ENCODE data around the gene GLIS2.

GLIS2 gene

DNA sequence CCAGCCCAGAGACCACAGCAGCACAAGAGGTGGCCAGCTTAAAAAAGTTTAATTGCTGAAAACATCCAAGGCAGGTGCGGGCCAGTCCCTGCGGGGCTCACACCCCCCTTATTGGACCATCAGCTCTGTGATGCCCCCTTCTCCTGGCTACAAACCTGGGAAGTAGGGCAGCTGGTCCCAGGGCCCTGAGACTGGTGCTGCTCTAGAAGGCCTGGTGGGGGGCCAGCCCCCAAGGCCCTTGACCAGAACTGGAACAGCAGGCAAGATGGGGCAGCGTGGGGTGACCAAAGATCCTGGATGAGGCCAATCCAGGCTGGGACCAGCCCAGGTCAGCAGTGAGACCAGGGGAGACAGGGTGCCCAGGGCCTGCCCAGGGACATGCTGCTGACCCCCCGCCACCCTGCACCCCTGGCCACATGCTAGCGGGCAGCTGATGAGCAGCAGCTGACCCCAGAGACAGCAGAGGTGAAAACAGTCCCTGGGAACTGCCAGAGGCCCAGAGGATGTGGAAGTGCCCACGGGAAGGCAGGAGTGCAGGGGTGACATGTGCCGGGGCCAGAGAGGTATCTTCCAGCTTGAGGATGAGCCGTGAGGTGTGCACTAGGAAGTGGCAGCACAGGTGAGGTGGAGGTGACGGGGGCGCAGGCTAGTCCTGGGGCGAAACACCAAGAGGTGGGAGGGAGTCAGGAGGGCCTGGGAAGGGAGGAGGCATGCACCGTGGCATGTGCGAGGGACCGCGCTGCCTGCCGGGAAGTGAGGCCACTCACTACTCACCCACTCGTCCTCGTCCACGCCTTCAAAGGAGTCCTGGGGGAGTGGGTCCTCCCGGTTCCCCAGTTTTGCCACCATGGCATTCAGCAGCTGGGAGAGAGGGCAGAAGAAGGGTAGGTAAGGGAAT, 38.9 kb downstream of the GLIS2 start:
- no peak for DNase-seq

DNA sequence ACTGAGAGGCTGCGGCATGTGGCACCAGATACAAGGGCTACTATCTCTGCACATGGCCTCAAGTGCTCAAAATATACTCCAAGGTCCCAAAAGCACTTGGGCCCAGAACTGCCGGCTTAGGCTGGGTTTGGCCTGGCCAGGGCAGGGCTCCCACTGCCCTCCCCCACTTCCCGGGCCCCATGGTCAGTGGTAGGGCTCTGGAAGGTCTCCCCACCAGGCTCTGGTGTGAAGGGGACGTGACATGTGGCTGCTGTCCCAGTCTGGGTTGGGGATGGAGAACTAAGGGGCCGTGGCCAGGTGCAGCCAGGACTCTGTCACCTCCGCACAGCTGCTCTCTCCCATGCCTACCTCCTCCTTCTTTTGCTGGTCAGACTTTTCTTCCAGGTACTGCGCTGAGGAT, 41.0 kb downstream of the GLIS2 start:
- no peak for DNase-seq

DNA sequence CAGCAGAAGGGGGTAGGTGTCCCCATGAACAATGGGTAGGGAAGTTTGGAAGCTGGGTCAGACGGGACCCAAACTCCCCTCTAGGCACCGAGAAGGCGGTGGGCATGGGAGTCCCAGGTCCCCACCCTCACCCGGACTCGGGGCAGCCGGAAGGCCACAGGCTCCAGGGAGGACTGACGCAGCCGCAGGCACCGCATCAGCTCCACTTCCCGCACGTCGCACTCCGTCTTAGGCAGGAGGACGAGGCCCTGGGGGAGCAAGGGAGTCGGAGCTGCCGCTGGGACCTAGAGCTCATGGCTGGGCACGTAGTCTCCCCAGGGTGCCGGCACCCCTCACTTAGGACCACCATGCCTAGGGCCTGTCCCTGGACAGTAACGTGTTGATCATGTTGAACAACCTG, 42.4 kb downstream of the GLIS2 start:
- DNase-seq, result no peak

DNA sequence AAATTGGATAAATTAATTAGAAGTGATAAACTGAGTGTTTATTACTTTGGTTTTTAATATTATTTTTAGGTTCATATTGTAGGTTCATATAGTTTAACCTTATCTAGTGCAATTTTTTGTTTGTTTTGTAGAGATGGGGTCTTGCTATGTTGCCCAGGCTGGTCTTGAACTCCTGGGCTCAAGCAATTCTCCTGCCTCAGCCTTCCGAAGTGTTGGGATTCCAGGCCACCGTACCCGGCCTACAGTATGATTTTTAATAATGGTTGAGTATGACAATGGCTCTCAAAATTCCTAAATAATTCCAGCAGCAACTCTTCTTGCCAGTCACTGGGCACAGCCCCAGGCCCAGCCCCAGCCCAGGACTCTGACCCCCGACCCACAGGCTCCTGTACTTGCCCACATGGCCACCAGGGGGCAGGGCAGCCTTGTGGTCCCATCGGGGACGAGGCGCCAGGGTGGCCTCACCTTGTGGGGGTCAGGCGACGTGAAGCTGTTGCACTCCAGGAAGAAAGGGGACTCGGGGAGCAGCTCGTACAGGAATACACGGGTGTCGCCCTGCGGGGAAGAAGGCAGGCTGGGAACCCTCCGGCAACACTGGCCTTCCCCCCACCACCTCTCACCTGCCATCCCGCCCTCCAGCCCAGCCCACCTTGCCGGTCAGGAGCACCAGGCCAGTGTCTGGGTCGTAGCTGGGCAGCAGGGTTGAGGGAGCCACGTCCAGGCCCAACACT, 43.1 kb downstream of the GLIS2 start:
- DNase-seq, result no peak

DNA sequence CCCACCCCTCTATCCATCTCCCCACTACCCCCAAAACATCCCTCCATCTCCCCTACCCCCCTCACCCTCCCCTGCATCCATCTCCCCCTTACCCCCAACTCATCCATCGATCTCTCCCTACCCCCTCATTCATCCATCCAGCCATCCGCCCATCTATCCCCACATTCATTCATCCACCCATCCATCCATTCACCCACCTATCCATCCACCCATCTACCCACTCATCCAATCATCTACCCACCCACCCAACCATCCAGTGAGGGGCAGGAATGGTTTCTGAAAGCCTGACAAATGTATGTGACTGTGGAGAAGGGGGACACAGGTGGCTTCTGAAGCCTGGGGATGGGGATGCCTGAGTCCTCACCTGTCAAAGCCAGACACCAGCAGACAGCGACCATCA, 44.0 kb downstream of the GLIS2 start:
- DNase-seq, result no peak

DNA sequence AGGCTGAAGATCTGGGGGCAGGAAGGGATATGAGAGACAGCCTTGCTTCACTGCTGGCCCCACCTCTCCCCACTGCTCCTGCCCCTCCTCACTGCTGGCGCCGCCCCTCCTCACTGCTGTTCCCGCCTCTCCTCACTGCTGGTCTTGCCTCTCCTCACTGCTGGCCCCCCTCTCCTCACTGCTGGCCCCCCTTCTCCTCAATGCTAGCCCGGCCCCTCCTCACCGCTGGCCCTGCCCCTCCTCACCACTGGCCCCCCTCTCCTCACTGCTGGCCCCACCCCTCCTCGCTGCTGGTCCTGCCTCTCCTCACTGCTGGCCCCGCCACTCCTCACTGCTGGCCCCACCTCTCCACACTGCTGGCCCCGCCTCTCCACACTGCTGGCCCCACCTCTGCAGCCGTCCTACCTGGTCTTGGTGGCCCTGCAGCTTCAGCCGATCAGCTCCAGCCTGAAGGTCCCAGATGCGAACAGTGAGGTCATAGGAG, 44.7 kb downstream of the GLIS2 start:
- DNase-seq, result no peak

DNA sequence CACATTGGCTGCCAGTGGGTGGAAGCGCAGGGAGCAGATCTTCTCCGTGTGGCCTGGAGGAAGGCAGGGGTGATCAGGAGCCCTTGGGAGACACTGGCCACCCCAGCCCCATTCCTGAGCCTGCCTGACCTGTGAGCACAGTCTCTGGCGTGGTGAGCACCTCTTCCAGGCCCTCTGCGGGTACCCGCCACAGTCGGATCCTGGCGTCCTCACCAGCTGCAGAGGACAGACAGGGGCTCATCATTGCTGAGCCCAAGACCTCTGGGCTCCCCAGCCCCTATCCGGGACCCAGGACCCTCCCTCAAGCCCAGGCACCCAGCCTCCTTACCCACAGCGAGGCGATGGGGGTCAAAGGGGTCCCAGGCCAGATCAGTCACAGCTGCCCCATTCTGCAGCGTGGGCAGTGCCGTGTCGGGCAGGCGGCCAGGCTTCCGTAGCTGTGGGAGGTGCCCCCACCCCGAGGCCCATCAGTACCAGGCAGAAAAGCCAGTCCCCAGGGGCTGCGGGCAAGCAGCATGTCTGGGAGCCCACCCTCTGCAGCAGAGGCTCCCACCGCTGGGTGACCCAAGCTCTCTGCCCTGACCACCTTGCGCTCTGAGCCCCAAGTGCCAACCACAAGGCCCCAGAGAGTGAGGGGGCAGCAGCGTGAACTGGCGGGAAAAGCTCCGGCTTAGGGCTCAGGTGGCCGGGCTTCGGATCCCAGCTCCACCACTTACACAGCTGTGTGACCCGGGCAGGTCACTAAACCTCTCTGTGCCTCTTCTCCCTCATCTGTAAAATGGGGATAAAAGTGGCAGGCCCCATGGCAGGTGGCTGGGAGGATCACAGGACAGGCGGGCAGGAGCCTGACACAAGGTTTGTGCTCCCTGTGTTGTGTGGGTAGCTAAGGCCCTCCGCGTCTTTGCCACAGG, 45.4 kb downstream of the GLIS2 start:
- no peak for DNase-seq

DNA sequence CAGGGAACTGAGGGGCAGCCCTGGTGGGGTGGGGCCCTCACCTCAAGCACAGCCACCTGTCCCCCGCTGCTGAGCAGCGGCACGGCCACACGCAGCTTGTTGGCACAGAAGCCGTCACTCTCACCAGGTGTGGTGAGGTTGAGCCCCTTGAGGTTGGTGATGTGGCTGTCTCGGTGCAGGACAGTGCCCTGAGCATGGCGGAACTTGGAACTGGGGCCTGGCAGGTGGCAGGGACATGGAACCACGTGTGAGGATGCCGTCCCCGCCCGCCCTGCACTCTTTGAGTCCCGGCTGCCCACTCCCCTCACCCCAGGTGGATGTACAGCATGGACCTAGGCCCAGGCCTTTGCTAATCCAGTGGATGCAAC, 46.1 kb downstream of the GLIS2 start:
- no peak for DNase-seq

DNA sequence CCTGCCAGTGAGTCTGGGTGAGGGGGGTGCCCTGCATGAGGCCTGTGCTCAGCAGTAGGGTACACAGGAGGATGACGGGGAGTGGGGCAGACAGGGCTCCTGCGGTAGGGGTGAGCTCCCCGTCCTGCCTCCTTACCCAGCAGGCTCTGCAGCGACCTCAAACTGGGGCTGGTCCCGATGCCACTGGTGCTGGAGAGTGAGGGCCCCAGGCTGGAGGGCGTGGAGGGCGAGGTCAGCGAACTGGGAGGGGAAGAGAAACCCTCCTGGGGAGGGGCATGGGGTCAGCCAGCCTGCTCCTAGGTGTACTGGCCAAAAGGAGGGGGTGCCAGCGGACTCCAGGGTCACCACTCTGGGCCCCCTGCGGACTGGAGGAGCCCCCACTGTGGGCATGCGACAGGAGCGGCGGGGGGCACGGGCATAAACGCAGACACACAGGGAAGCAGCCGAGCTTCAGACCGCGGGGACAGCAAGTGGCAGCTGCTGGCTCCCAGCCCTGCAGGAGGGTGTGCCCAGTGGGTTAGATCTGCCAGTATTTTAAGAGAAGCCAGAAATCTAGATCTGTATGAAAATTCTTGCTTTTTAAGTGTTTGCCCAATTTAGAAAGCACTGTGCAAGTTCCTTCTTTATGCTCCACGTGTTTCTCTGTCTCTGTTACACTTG, 46.7 kb downstream of the GLIS2 start:
- no peak for DNase-seq

DNA sequence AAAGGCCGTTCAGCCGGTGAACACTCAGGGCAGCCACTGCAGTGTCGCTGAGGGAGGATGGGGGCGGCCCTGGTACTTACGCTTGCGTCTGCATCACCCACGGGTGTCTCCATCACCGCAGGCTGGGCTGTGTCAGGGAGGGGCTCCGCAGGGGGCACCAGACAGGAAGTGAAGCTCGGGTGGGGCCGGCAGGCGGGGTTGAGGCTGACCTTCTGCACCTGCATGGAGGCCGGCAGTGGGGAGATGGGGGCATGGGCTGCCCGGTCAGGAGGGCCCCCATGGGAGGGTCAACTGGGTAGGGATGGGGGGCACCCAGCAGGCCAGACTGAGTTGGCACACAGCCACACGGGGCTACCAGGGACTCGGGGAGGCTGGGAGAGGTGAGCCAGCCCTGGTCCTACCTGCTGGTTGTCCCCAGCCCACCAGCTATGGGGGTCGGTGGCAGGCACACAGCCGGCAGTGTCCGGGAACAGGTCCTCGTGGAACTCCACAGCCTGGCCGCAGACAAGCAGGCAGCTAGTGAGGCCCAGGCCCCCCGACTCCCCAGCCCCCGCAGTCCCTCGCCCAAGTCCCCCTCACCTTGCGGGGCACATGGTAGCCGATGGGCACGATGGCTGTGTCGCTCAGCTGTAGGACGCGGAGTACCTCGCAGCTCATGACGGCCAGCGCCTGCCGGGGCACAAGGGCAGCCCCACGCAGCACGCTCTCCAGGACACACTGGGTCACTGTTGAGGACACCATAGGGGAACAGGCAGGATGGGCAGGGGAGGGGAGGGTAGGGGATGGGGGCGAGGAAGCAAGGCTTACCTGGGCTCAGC, 48.5 kb downstream of the GLIS2 start:
- no peak for DNase-seq

DNA sequence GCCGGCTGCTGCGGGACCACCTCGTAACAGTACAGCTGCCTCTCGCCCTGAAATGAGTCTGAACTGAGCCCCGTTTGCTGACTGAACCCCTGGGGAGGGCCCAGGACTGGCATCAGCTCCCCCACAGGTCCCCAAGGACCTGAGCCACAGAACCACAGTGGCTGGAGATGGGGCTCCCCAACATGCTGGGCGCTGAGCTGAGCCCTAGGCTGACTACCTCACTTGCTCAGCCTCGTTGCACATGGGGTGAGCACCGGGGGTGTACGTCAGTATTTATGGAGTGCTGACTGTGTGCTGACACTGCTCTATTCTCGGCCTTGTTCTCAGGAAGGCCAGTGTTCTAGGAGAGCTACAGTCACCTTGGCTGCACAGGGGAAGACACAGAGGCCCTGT, 49.1 kb downstream of the GLIS2 start:
- DNase-seq, result no peak

DNA sequence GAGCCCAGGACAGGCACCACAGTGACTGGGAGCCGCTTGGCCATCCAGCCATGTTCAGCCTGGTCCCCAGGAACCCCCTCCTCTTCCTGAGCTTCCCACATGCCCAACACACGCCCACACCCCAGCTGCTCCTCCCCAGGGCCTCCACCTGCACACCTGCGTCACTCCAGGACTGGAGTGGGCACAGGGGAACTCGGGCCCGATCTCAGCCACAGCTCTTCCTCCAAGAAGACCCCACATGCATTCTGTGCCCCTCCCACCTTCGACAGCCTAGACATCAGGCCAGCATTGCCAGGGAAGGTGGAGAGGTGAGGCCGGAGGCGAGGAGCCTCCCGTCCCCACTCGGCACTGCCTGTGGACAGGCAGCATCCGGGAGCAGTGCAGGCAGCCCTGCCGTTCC, 49.7 kb downstream of the GLIS2 start:
- DNase-seq, result no peak

DNA sequence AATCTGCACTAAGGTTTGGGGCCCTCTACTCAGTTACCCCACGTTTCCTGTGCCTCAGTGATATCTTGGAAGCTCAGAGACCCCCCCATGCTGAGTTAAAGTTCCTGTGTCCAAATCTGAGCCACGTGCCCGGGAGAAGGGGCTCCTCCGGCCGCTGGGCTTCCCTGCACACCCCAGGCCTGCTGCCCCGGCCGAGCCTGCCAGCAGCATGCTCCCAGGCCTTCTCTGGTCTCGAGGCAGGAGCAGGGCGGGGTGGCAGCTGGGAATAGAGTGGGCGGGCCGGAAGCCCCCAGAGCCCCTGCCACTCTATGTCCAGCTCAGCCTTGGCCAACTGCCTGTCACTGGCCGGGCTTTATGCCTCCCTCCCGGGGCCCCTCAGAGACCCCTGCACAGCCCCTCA, 50.1 kb downstream of the GLIS2 start:
- no peak for DNase-seq

DNA sequence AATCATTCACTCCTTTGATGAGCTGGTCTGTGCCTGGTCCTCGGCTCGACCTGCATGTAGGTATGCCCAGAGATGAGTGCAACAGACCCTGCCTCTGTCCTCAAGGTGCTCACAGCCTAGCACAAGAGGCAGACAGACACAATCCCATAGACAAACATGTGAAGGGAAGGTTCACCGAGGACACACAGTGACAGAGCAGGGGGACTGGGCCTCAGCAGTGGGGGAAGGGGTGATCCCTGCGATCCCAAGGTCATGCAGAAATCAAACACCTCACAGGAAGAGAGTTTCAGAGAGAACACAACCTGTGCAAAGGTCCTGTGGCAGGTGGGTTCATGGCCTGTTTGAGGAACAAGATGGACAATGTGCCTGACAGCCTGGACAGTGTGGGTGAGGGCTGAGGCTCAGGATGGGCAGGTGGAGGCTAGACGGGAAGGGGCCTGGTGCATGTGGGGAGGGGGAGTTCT, 51.6 kb downstream of the GLIS2 start:
- DNase-seq, result no peak

DNA sequence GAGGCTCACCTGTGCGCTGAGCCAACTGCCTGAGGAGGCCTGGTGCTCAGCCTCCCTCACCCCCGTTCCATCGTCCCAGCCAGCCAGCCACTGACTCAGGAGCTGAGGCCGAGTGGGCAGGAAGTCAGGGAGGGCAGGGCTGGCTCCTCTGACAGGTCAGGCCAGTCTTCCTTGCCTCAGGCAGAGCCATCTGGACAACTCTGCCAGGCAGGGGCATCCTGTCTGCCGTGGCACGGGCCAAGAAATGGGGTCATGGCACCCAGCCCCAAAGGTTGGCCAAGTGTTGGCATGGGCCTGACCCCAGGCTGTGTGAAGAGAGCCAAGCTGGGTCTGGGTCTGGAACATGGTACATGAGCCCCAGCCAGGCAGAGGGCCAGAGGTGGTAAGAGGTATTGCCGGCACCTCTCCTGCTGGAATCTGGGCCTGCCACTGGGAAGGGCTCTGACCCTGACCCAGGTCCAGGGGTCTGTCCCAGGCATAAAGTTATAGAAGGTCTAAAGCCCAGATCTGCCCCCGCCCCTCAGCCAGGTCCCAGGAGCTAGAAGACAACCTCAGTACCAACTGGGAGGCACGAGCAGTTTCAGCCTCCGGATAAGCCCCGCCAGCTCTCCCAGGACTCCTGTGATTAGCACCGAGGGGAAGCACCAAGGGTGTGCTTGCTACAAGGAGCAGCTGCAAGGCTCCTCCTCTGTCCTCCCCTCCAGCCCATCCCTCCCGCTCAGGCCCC, 53.3 kb downstream of the GLIS2 start:
- no peak for DNase-seq

DNA sequence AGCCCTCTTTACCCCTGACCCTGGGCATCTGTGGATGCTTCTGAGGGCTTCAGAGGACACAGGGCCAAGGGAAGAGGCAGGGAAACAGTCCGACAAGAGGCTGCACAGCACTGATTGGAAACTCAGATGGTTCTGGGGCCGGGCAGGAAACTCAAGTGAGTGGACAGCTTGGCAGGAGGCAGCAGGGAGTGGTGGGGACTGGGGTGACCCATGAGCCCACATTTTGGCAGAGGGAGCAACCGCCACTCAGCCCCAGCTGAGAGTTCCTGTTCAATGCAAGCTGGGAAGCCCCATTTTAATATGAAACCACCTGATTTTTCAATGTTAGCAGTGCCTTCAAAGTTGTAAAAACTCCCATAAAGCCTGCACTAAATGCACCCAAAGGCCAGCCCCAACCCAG, 54.3 kb downstream of the GLIS2 start:
- DNase-seq, result no peak

DNA sequence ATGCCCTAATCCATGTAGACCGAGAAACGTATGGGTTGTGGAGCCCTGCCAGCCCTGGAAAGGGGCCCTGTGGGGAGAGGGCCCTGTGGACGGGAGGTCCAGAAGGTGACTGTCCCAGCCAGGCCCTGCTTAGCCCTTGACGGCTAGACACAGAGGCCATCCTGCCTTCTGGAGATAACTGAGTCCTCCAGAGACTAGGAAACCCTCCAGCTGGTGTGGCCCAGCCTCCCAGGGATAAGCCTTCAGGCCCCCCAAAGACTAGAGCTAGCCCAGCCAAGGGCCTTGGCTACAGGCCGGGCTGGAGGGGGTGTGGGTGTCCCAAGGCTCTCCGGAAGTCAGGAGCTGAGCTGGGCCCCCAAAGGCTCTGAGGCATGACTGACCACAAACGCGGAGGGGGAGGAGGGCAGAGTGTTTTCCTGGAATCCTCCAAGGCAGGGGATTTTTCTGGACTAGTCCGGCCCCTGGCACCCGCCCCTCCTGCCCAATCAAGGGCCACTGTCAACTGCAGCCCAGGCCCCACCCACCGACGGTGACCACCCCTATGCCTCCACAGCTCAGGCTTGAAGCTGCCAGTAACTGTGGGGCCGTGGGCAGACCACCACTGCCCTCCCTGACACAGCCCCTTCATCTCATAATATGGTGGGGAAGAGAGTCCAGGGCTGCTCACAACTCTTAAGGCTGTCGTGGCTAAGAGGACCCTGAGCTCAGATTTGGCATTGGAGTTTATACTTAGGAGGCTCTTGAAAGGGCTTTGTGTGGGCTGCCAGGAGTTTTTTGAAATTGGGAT, 54.9 kb downstream of the GLIS2 start:
- no peak for DNase-seq

DNA sequence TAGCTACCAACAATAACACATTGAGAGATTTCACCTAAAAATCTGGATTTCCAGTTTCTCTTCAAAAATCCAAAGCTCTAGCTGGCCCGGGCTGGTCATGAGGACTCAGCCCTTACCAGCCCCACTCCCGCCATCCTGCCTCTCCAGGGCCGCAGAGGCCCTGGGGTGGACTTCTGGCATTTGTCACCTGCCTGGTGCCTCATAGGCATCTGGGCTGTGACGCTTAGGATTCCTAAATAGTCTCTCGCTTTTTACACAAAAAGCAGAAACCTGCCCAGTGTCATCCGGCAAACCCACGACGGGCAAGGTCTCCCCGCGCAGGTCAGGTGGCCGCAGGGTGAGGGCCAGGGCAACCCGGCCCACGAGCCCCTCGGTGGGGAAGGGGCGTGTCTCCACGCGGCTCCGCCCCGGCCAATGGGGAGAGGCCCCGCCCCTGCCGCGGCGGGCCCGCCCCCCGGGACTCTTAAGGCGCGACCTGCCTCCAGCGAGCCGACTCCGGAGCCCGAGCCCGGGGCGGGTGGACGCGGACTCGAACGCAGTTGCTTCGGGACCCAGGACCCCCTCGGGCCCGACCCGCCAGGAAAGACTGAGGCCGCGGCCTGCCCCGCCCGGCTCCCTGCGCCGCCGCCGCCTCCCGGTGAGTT, 55.6 kb downstream of the GLIS2 start, which contains the start of gene VASN:
VASN (plus strand) TSS at position 492 of the 644 bp plus-strand sequence. CDS start 9,030 bp downstream, outside the sequence.
- no peak for DNase-seq

DNA sequence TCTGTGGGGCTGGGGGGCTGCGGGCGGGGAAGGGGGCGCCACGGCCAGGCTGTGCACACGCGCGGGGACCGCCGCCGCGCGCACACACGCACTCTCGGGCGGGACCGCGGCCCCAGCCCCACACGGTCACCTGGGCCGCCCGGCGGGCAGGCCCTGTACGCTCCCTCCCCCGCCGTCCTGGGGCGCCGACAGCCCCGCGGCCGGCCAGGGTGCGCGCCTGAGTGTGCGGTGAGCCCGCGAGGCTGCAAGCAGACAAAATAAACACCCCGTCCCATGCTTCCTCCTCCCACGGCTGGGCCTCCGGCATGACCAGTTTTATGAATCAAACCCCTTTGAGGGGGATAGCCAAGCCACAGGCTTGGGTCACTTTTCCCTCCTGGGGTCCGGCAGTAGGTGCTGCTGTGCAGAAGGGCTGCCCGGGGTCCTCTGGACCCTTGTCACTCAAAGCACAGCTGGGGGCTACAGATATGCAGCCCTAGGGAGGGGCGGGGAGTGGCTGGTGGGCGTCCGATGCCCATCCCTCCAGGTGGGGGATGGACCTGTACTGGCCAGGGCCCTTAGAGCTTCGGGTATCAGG, 56.2 kb downstream of the GLIS2 start:
- DNase-seq, result no peak

Data from NCI-H1436 treated with DMSO at 0.1 percent for 48 hours (cell line).